ENCODE results near the gene ZC3HAV1.
A peak's percentile ranks its signal among the peaks of the same experiment; 100 is the strongest.
"Not testable (repeated sequence)": the region's sequence is repeated elsewhere in the genome, so short reads cannot be mapped to it uniquely, and the experiment has no call there.

ZC3HAV1 gene

GRCh38 chr7:139112741-139113250 lies 3.3 kb upstream of the ZC3HAV1 start:
- no peak for DNase-seq

GRCh38 chr7:139112316-139112715 lies 2.8 kb upstream of the ZC3HAV1 start:
- no peak for DNase-seq

GRCh38 chr7:139111811-139112301 lies 2.3 kb upstream of the ZC3HAV1 start:
- DNase-seq, result no peak

- DNase-seq, result no peak
Measured at GRCh38 chr7:139111147-139111546, 1.6 kb upstream of the ZC3HAV1 start.

GRCh38 chr7:139109983-139110411 lies 477 bp upstream of the ZC3HAV1 start:
- DNase-seq, result no peak

GRCh38 chr7:139108266-139109187 lies 993 bp downstream of the ZC3HAV1 start:
- DNase-seq, result peak; percentile 76

GRCh38 chr7:139106959-139107358 lies 2.6 kb downstream of the ZC3HAV1 start:
- DNase-seq, result no peak

GRCh38 chr7:139106227-139106626 lies 3.3 kb downstream of the ZC3HAV1 start:
- DNase-seq, result not testable (repeated sequence)

- DNase-seq, result no peak
Measured at GRCh38 chr7:139105484-139105883, 4.0 kb downstream of the ZC3HAV1 start.

- no peak for DNase-seq
Measured at GRCh38 chr7:139104091-139104450, 5.4 kb downstream of the ZC3HAV1 start.

GRCh38 chr7:139103057-139103815 lies 6.3 kb downstream of the ZC3HAV1 start:
- no peak for DNase-seq

- not testable (repeated sequence) for DNase-seq
Measured at GRCh38 chr7:139101637-139102158, 7.8 kb downstream of the ZC3HAV1 start.

GRCh38 chr7:139099172-139099947 lies 10.2 kb downstream of the ZC3HAV1 start:
- DNase-seq, result no peak

GRCh38 chr7:139095194-139095659 lies 14.3 kb downstream of the ZC3HAV1 start:
- DNase-seq, result no peak

GRCh38 chr7:139094596-139094995 lies 14.9 kb downstream of the ZC3HAV1 start:
- no peak for DNase-seq

- DNase-seq, result no peak
Measured at GRCh38 chr7:139094030-139094429, 15.5 kb downstream of the ZC3HAV1 start.

GRCh38 chr7:139093512-139093911 lies 16.0 kb downstream of the ZC3HAV1 start:
- DNase-seq, result not testable (repeated sequence)

GRCh38 chr7:139092090-139092796 lies 17.3 kb downstream of the ZC3HAV1 start:
- no peak for DNase-seq

GRCh38 chr7:139091677-139091996 lies 17.9 kb downstream of the ZC3HAV1 start:
- no peak for DNase-seq

GRCh38 chr7:139089118-139089517 lies 20.4 kb downstream of the ZC3HAV1 start:
- DNase-seq, result no peak

GRCh38 chr7:139088268-139088667 lies 21.3 kb downstream of the ZC3HAV1 start:
- no peak for DNase-seq

Data from right kidney (tissue), 1 donor.